Measurements from ENCODE around the gene TJP1.
"Not testable (repeated sequence)": the region's sequence is repeated elsewhere in the genome, so short reads cannot be mapped to it uniquely, and the experiment has no call there.

TJP1 gene

DNA sequence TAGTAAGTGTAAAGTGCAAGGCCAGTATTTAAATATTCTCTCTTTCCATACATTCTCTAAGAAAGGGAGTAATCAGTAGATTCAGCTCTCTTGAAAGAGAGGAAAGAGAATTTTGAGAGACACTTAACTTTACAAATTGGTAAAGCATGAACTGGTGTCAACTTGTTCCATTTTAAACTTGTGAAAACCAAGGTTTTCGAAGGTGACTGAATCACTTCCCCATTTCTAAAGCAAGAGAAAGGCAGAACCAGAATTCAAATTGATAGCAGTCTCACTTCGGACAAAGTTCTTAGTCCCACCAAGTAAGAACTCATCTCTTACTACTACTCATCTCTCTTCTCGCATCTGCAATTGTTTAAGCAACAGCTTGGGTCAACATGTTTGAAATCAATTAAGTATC is 22.4 kb downstream of the TJP1 start:
- no peak for DNase-seq (ENCODE audit: low read depth)

DNA sequence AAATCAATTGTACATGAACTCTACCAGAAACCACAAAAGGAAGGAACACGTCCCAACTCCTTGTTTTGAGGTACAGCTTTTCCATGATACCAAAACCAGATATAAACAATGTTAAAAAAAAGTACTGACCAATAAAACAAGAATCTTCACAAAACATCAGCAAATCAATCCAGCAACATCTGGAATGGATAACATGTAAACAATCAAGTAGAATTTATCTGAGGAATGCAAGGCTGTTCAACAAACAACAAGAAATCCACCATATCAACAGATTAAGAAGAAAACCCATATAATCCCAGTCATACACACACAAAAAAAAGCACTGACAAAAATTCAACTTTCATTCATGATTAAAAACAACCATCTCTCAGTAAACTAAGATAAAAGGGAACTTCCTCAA is 26.7 kb downstream of the TJP1 start:
- DNase-seq (ENCODE audit: low read depth) = no peak

- DNase-seq (ENCODE audit: low read depth) = no peak
Measured at GRCh38 chr15:29792426-29793159, 29.7 kb downstream of the TJP1 start.

GRCh38 chr15:29790607-29791006 is 31.7 kb downstream of the TJP1 start:
- DNase-seq (ENCODE audit: low read depth) = no peak

- DNase-seq (ENCODE audit: low read depth) = no peak
Measured at GRCh38 chr15:29789871-29790270, 32.4 kb downstream of the TJP1 start.

DNA sequence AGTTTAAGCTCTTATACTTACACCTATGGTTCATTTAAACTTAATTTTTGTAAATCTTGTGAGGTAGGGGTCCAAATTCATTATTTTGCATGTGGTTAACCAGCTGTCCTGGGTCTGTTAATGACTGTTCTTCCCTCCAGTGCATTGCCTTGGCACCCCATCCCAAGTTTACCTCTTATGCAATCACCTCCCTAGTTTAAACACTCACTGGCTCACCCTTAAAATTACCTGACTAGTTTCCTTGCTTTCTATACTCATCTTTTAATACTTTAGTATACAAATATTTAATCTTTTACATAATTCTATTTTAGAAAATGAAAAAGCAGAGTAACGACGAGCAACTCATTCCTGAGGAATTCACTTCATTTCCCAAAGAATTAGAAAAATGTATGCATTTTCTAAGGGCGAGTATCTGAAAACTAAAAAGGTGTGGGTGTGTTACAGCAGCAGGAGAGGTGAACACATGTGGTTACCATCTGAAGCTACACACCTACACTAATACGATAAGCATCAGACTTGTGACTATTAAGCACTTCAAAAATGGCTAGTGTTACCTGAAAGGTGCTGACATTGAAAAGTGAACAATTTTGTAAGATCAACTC is 33.7 kb downstream of the TJP1 start:
- DNase-seq (ENCODE audit: low read depth) = no peak

DNA sequence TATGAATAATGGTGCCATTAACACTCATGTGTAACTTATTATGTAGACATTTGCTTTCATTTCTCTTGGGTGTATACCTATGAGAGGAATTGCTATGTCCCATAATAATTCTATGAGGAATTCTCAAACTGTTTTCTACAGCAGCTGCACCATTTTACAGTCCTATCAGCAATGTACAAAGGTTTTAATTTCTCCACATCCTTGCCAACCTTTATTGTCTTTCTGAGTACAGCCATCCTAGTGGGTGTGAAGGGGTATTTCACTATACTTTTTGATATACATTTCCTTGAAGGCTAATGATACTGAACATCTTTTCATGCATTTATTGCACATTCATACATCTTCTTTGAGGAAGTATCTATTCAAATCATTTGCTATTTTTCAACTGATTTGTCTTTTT is 34.5 kb downstream of the TJP1 start:
- no peak for DNase-seq (ENCODE audit: low read depth)

DNA sequence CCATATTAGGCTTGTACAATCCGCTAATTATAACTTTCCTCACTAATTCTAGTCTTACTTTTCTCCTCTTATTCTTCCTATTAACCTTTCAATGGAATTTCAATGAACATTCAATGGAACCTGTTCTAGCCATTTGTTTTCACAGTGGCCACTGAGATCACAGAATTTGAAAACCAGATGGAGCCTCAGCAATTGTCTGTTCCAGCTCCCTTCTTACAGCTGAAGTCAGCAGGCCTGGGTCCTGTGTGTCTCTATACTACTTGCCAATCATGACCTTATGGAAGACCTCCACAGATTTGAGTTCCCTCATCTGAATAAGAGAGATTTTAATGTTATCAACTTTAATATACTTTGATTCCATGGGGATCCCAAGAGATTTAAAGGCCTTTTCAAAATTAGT is 36.6 kb downstream of the TJP1 start:
- DNase-seq (ENCODE audit: low read depth) = no peak

- no peak for DNase-seq (ENCODE audit: low read depth)
Measured at GRCh38 chr15:29785136-29785535, 37.1 kb downstream of the TJP1 start.

DNA sequence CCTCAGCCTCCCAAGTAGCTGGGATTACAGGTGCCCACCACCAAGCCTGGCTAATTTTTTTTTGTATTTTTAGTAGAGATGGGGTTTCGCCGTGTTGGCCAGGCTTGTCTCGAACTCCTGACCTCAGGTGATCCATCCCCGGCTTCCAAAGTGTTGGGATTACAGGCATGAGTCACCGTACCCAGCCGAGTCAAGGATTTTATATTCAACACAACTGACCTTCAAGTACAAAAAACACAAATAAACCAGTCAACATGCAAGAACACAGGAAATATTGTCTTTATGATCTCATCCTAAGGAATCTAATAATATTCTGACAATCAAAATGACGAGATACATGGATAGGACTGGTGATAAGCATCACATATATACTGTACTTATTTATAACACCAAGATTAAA is 37.9 kb downstream of the TJP1 start:
- no peak for DNase-seq (ENCODE audit: low read depth)

- not testable (repeated sequence) for DNase-seq (ENCODE audit: low read depth)
Measured at GRCh38 chr15:29782816-29783215, 39.5 kb downstream of the TJP1 start.

GRCh38 chr15:29778382-29778781 is 43.9 kb downstream of the TJP1 start:
- DNase-seq (ENCODE audit: low read depth) = no peak

DNA sequence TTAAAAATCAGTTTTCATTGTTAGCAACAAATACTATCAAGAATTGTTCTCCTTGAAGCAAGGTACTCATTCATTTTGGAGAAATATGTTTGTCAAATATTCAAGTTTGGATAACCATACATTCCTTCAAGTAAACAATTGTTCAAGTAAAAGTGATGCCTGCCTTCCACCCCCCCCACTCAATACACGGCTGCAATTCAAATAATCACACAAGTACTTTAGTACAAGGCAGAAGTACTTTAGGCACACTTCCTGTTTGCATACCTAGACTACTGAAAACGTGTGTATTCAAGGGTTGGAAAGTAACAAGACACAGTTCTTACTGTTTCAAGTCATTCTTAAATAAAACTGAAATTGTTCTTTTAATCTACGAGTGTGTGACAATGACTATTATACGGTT is 45.4 kb downstream of the TJP1 start:
- DNase-seq (ENCODE audit: low read depth) = no peak

DNA sequence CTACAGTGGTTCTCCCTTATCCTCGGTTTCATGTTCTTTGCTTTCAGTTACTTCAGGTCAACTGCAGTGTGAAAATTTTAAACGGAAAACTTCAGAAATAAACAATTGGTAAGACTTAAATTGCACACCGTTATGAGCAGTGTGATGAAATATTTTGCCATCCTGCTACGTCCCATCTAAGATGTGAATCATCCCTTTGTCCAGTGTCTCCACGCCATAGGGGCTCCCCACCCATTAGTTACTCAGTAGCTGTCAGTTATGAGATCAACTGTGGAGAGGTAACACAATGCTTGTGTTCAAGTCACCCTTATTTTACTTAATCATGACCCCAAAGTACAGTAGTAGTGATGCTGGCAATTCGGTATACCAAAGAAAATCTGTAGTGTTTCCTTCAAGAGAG is 47.4 kb downstream of the TJP1 start:
- no peak for DNase-seq (ENCODE audit: low read depth)

- DNase-seq (ENCODE audit: low read depth) = no peak
Measured at GRCh38 chr15:29773816-29774215, 48.5 kb downstream of the TJP1 start.

- no peak for DNase-seq (ENCODE audit: low read depth)
Measured at GRCh38 chr15:29773000-29773399, 49.3 kb downstream of the TJP1 start.

- no peak for DNase-seq (ENCODE audit: low read depth)
Measured at GRCh38 chr15:29770796-29771195, 51.5 kb downstream of the TJP1 start.

DNA sequence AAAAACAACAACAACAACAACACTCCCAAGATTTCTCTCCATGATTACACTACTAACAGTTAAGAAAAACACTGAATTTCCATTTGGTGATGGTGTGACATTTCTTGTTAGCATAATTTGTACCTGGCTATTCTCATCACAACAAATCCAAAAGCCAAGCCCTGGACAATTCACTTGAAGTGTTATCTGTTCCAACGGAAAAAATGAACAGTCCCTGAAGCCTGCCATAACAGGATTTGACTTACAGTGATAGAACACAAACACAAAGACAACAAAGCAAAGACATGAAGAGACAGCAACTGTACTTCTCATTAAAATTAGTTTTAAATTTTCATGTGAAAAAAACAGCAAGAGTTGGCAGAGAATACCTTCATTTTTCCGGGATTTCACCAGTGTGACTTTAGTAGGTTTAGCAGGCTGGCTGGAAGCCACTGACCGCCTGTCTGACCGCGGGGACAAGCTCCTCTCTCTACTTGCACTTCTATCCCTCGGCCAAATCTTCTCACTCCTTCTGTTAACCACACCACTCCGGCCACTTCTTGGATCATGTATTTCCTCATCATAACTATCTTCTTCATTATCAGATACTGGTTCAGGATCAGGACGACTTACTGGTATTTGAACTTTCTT is 56.3 kb downstream of the TJP1 start:
- DNase-seq (ENCODE audit: low read depth) = no peak

- no peak for DNase-seq (ENCODE audit: low read depth)
Measured at GRCh38 chr15:29765234-29765841, 56.9 kb downstream of the TJP1 start.

- no peak for DNase-seq (ENCODE audit: low read depth)
Measured at GRCh38 chr15:29759596-29759995, 62.7 kb downstream of the TJP1 start.

DNA sequence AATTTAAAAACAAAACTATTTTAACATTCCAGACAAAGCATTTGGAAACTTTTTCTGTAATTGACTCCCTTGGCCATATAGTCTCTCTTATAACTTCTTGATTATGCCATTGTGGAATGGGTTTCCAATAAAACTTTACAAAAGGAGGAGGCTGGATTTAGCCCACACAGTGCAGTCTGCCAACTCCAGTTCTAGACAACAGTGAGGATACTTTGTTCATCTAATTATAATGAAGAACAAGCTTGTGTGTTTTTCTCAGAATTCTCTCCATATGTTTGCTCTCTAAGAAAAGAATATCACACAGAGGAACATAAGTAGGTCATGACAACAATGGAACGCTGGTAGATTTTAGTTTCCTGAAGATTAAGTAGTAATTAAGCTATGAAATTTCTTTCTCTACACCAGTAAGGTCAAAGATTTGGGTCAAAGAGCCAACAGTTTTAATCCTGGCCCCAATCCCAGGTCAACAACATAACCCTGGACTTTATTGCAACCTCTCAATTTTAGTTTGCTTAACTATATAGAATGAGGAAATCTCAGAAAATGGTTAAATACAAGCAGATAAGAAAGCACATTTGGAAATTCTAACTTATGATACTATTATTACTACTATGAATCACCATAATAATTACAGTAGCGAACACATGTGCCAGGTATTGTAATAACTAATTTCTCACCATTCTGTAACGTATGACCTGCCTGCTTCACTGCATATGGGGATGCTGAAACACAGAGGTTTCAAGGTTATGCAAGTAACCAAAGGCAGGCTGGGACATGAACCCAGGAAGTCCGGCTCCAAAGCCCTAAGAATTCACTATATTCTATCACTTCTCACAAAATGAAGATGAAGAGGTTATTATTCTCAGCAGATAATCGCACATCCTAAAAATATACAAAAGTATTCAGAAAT is 65.7 kb downstream of the TJP1 start:
- DNase-seq (ENCODE audit: low read depth) = no peak

DNA sequence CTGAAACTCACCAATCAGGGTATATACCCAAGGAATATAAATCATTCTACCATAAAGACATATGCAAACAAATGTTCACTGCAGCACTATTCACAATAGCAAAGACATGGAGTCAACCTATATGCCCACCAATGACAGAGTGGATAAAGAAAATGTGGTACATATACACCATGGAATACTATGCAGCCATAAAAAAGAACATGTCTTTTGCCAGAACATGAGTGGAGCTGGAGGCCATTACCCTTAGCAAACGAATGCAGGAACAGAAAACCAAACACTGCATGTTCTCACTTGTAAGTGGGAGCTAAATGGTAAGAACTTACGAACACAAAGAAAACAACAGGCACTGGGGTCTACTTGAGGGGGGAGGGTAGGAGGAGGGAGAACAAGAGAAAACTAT is 68.3 kb downstream of the TJP1 start:
- not testable (repeated sequence) for DNase-seq (ENCODE audit: low read depth)
